ENCODE results near the gene HSBP1. TPM values are rescaled to one million over a fixed set of nuclear protein-coding genes. Genes with fewer than 3 reads are reported as not detected.
A peak's percentile ranks its signal among the peaks of the same experiment; 100 is the strongest.

Gene HSBP1
- total and polyA plus RNA-seq, 9 of the 15 experiments (the other 6 are each of a cell fraction or from before 2014, with no cell fraction given): 84.9 to 677 (median 204) TPM

GRCh38 chr16:83813823-83814658, 6.3 kb downstream of the HSBP1 start (continued):
- no peak for TF ChIP-seq ZBTB12 (CRISPR knock-in tag; IDR thresholded peaks at IDR 0.05)
- no peak for TF ChIP-seq RB1 (IDR thresholded peaks at IDR 0.05; ENCODE audit: low read depth)
- no peak for TF ChIP-seq ELF2 (CRISPR knock-in tag; IDR thresholded peaks at IDR 0.05)
- no peak for TF ChIP-seq LARP7 (IDR thresholded peaks at IDR 0.05)
- TF ChIP-seq NFATC3 (IDR thresholded peaks at IDR 0.05): no peak
- TF ChIP-seq POLR2G (IDR thresholded peaks at IDR 0.05; ENCODE audit: low read depth, low read length): peak; percentile 58
- TF ChIP-seq TEAD2 (tag; IDR thresholded peaks at IDR 0.05): no peak
- no peak; the same call in 1 of the 2 replicates for TF ChIP-seq BMI1 (IDR thresholded peaks at IDR 0.05; ENCODE audit: low read length)
- no peak for TF ChIP-seq RBFOX2 (IDR thresholded peaks at IDR 0.05; ENCODE audit: low read depth, low read length)
- TF ChIP-seq ZNF23 (CRISPR knock-in tag; IDR thresholded peaks at IDR 0.05): no peak
- peak; percentile 56; the same call in 1 of the 2 replicates for TF ChIP-seq ESRRA (IDR thresholded peaks at IDR 0.05; ENCODE audit: borderline replicate concordance, low read depth)
- peak; percentile 85 for TF ChIP-seq RFX1 (IDR thresholded peaks at IDR 0.05)
- TF ChIP-seq MEF2D (tag; conservative IDR thresholded peaks at IDR 0.05; ENCODE audit: low read depth): no peak
- TF ChIP-seq, protein P1, sequence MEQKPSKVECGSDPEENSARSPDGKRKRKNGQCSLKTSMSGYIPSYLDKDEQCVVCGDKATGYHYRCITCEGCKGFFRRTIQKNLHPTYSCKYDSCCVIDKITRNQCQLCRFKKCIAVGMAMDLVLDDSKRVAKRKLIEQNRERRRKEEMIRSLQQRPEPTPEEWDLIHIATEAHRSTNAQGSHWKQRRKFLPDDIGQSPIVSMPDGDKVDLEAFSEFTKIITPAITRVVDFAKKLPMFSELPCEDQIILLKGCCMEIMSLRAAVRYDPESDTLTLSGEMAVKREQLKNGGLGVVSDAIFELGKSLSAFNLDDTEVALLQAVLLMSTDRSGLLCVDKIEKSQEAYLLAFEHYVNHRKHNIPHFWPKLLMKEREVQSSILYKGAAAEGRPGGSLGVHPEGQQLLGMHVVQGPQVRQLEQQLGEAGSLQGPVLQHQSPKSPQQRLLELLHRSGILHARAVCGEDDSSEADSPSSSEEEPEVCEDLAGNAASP (IDR thresholded peaks at IDR 0.05): no peak
- TF ChIP-seq POLR2A (conservative IDR thresholded peaks at IDR 0.05): no peak
- TF ChIP-seq, protein P2, sequence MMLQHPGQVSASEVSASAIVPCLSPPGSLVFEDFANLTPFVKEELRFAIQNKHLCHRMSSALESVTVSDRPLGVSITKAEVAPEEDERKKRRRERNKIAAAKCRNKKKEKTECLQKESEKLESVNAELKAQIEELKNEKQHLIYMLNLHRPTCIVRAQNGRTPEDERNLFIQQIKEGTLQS (IDR thresholded peaks at IDR 0.05): peak; percentile 62
- TF ChIP-seq, protein P2 (CRISPR knock-in tag; conservative IDR thresholded peaks at IDR 0.05): no peak
- peak in 1 of 2 experiments; percentile 36; a peak in 1 of 4 replicates for TF ChIP-seq TRIM24 (IDR thresholded peaks at IDR 0.05)
- no peak for TF ChIP-seq YY1 (IDR thresholded peaks at IDR 0.05; ENCODE audit: borderline replicate concordance in 1 of 3, control insufficient read depth in 1 of 3, extremely low read depth in 1 of 3, insufficient read depth in 3 of 3, insufficient read length in 1 of 3, insufficient replicate concordance in 2 of 3, low read depth in 1 of 3, low read length in 2 of 3)
- TF ChIP-seq CBFA2T2 (conservative IDR thresholded peaks at IDR 0.05): peak; percentile 79
- no peak for TF ChIP-seq BRD4 (IDR thresholded peaks at IDR 0.05)
- TF ChIP-seq ASH1L (IDR thresholded peaks at IDR 0.05; ENCODE audit: borderline replicate concordance, low read depth, partially characterized antibody): no peak
- TF ChIP-seq, protein P3, sequence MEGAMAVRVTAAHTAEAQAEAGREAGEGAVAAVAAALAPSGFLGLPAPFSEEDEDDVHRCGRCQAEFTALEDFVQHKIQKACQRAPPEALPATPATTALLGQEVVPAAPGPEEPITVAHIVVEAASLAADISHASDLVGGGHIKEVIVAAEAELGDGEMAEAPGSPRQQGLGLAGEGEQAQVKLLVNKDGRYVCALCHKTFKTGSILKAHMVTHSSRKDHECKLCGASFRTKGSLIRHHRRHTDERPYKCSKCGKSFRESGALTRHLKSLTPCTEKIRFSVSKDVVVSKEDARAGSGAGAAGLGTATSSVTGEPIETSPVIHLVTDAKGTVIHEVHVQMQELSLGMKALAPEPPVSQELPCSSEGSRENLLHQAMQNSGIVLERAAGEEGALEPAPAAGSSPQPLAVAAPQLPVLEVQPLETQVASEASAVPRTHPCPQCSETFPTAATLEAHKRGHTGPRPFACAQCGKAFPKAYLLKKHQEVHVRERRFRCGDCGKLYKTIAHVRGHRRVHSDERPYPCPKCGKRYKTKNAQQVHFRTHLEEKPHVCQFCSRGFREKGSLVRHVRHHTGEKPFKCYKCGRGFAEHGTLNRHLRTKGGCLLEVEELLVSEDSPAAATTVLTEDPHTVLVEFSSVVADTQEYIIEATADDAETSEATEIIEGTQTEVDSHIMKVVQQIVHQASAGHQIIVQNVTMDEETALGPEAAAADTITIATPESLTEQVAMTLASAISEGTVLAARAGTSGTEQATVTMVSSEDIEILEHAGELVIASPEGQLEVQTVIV (CRISPR knock-in tag; IDR thresholded peaks at IDR 0.05; ENCODE audit: borderline replicate concordance): no peak
- no peak for TF ChIP-seq NFIC (IDR thresholded peaks at IDR 0.05)

Data from K562 (cell line).